GM21737 (cell line): Measurements from ENCODE around the gene KLHL36.
"Not testable (repeated sequence)": the region's sequence is repeated elsewhere in the genome, so short reads cannot be mapped to it uniquely, and the experiment has no call there.

Experiments
- ATAC-seq: cut with Tn5 transposase; IDR thresholded peaks from one replicate; pipeline ENCODE4 v1.9.1; 2021; ENCODE audit warnings: mild to moderate bottlenecking, moderate library complexity; ENCODE audit not compliant: unreplicated experiment

Gene KLHL36

DNA sequence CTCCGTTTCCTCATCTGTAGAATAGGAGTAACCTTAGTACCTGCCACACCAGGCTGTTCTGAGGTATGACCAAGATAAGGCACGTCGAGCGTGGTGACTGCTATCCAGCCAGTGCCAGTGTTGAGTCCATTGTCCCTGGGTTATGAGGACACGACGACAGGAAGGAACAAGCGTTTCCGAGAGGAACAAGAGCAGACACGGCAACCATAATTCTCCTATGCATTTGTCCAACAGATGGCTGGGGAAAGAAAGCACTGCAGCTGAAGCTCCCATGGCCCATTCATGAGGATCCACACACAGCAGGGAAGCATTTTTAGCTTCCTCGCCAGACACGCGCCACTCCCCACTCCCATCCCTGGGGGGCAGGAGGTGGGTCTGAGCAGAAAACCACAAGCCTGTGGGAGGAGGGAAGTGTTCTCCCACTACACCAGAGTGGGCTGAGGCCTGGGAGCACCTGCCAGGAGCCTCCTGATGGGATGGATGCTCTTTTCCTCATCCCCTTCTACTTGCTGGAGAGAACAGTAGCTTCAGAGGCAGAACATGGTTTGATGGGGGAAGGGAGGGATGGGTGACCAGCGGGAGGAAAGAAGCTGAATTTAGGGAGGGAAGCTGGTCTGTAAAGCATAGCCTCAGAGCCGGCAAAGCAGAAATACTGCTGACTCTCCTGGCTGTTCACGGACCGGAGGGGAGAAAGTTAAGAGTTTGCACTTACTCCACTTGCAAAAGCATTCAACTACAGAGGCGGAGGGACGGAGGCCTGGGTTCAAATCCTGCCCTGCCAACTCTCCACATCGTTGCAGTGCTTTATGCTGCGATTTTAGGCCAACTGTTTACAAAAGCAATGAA is 33.1 kb upstream of the KLHL36 start:
- no peak for ATAC-seq

DNA sequence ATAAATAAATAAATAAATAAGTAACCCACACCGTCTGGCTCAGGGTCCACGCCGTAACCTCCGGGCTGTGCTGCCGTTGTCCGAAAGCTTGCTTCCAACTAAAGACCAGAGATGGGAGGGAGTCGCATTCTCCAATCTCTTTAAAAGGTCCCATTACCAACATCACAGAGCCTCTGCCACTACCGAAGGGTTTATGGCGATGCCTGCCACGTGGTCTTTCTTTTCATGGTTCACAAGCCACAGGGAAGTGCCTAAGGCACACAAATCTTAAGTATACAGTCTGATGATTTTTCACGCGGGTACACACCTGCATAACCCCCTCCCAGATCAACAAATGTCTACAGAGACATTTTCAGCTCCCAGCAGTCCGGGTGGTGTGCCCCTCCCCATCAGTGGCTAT is 31.8 kb upstream of the KLHL36 start:
- ATAC-seq = no peak

DNA sequence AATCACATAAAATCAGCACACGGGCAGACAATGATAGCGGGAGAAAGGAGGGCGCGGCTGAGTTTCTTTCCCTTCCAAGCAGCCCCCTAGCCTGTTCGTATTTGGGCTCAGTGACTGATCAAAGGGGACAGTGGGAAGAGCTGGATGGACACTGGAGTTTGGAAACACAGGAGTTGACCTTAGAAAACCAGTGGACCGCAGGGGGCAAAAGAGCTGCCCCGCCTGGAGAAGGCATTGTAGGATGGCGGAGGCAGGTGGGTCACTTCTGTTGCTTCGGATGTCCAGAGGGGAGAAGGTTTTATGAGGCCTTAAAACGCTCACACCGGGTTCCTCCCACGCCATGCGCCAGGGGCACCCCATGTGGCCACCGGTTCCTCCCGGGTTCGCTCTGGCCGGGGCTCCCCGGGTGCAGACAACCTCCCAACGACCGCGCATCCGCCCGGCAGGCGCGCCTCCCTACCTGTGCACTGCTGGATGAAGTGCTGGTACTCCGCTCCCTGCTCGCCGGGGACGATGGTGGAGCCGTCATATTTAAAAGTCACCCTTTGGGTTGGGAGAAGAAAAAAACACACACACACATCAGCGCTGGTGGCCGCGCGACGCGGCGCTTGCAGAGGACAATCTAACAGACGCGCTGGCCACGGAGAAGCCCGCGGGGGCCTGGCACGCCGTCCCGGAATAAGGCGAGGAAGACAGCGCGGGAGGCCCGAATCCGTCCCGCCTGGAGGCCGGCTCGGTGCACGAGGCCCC is 31.1 kb upstream of the KLHL36 start:
- ATAC-seq = no peak

DNA sequence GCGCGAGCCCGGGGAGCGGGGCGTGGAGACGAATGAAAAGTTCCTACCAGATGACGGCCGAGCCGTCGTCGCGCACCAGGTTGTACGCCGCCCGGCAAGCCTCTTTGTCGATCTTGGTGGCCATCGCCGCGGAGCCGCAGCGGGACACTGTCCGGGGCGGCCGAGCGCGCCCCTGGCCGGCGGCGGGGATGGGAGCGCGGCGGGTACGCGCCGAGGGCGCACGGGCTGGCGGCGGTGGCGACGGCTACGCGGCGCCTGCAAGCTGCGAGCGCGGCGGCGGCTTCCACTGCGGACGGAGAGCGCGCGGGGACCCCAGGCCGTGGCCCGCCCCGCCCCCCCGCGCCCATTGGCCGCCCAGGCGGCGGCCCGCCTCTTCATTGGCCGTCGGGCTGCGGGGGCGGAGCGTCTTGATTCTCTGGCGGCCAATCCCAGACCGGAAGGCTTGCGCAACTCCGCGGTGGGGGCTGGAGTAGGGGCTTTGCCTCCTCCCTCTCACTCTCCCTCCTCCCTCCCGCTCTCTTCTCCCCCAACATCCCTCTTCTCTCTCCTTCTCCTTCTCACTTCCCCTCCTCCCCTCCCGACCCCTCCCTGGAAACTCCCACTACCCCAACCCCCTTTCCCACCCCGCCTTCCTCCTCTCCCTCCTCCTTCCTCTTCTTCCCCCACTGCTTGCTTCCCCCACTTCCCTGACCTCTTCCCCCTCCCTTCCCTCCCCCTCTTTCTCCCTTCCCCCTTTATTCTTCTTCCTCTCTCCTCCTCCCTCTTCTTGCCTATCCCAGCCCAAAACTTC is 30.3 kb upstream of the KLHL36 start, which contains the start of gene COTL1:
COTL1 (minus strand) TSS at position 288 of the 790 bp plus-strand sequence; CDS start at position 124, 164 bp downstream.
- ATAC-seq = peak; percentile 79

DNA sequence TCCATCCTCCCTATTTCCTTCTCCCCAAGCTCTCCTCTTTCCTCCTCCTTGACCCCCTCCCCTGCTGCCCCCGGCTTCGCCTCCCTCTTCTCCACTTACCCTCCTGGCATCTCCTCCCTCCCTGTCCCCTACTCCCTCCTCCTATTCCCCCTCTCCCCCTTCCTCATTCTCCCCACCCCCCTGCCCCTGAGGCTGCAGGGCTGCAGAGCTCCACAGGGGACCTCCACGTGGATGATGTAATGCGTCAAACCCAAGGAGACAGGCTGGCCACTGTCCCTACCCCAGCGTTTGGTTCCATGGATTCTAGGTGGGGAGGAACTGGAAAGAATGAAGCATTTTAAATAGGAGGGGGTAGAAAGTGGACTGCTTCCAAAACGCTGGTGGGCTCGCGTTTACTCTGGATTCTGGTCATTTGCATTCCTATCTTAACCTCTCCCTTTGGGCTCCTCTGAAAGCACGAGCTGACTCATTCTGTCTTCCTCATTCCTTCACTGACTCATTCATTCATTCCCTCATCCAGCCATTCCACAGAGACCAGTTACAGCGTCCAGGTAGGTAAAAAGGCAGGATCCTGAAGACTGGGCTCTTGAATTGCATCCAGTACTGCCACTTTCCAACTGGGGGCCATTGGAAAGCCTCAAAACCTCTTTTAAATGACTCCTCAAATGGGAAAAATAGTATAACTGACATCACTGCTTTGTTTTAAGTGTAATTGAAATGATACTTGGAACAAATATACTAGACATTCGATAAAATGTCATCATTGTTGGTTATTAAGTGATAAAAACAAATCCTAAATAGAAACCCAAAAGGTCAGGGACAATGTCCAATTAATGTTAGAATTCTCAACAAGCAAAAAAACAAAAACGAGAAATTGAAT is 29.5 kb upstream of the KLHL36 start:
- ATAC-seq = no peak

DNA sequence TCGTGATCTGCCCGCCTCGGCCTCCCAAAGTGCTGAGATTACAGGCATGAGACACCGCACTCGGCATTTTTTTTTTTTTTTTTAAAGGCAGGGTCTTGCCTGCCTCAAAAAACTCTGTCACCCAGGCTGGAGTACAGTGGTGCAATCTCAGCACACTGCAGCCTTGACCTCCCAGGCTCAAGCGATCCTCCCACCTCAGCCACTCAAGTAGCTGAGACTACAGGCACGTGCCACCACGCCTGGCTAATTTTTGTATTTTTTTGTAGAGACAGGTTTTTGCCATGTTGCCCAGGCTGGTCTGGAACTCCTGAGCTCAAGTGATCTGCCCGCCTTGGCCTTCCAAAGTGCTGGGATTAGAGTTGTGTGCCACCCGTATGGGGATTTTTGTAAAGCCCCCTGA is 27.4 kb upstream of the KLHL36 start:
- ATAC-seq = not testable (repeated sequence)

DNA sequence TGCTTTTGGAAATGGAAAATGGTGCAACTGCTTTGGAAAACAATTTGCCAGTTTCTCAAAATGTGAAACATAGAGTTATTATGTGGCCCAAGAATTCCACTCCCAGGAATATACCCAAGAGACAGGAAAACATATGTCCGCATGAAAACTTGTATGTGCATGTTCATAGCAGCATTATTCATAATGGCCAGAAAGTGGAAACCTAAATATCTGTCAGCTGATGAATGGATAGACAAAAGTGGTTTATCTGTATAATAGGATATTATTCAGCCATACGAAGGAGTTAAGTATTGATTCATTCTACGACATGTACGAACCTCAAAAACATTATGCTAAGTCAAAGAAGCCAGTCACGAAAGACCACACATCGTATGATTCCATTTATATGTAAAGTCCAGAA is 22.8 kb upstream of the KLHL36 start:
- no peak for ATAC-seq

DNA sequence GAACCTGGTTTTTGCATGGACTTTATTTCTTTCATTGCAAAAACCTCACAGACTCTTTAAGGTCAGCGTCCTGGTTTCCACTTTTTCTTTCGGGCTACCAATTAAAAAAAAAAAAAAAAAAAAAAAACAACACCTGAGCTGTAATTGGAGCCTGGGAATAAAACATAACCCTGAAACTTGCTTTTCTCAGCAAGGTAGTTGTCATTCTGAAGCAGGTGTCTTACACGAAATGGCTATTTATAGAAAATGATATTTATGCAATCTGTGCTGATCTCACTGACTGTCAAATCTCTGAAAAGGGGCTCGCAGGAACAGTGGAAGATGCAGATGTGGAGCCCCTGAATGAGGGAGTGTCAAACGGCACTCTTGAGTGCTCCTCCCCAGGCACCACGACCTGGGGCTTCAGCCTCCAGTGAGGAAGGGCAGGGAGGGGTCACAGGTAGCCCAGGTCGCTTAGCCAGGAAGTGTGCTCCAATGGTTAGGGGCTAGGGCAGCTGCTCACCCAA is 20.0 kb upstream of the KLHL36 start:
- ATAC-seq = no peak

DNA sequence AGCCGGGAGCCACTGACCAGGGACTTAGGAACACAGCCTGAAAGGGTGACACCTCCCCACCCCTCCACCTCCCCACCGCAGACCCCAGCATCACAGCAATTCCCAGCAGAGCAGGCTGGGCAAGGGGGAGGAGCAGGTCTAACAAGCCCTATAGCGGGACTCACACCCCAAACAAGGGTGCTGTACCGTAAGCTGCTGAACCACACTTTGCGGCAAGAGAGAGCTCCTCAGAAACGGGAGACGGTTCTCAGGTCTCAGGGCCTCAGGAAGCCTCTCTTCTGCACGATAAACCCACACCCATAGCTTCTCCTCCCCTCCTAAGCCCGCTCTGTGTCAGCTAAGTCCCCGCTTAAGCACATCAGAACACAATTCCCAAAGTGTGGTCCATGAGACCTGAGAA is 18.7 kb upstream of the KLHL36 start:
- ATAC-seq = no peak

DNA sequence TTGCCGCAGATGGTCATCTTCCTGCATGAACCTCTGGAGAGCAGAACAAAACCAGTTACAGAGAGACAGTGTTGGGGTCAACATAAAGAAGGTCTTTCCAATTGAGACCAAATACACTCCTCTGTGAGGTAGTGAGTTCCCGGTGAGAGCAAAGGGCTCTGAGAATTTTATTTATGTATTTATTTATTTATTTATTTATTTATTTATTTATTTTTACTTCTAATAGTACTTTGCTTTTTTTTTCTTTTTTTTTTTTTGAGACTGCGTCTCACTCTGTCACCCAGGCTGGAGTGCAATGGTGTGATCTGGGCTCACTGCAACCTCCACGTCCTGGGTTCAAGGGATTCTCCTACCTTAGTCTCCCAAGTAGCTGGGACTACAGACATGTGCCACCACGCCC is 18.3 kb upstream of the KLHL36 start:
- no peak for ATAC-seq

DNA sequence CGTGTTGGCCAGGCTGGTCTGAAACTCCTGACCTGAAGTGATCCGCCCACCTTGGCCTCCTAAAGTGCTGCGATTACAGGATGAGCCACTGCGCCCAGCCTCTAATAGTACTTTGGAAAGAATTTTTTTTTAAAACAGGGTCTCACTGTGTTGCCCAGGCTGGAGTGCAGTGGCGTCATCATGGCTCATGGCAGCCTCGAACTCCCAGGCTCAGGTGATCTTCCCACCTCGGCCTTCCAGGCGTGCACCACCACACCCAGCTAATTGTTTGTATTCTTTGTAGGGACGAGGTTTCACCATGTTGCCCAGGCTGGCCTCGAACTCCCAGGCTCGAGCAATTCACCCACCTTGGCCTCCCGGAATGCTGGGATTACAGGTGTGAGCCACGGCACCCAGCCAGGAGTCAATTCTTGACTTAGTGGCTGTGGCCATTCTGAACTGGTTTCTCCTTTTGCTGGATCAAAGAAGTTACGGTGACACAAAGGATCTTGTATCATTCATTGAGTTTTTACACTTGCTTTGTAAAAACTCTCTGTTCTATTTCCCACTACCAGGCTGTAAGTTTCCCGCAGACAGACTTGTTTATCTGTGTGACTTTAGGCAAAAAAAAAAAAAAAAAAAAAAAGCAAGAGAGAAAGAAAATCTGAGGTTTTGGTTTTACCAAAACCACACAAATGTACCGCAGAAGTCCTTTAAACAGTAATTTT is 17.7 kb upstream of the KLHL36 start:
- no peak for ATAC-seq

DNA sequence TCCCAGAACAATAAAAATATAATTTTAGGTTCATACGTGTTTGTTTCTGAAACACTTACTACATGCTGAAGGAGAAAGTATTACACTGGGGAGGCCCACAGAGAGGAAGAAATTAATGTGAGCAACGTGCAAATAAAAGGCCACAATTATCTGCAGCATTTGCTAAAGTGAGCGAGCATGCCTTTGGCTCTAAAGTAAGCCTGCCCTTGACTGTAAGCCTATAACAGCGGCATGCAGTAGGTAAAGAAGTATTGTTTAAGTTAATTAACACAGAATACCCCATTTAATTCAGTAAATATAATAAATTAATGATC is 17.2 kb upstream of the KLHL36 start:
- ATAC-seq = no peak

DNA sequence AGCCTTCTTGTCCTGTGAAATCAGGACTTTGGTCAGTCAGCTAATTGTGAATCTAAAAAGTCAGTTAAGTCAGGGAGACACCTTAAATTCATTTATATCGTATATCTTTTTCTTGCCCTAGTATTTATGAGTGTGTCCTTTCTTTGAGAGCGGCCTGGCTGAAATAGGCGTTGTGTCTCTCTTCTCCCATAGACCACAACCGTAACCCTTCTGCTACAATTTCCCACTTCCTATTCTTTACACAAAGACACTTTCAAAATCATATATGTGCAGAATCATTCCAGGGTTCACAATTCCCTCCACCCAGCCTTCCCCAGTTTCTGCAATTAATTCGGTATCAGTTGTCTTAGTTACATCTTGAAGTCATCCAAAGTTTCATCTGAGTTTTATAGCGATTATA is 16.4 kb upstream of the KLHL36 start:
- no peak for ATAC-seq

DNA sequence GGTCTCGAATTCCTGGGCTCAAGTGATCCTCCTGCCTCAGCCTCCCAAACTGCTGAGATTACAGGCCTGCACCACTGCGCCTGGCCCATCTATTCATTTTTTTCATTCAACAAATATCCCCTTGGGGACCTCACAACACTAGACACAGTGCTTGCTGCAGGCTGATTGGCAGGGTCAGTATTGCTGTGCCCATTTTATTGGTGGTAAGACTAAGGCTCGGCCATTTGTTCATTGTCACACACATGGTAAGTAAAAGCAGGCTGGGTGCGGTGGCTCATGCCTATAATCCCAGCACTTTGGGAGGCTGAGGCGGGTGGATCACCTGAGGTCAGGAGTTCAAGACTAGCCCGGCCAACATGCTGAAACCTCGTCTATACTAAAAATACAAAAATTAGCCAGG is 15.4 kb upstream of the KLHL36 start:
- not testable (repeated sequence) for ATAC-seq

DNA sequence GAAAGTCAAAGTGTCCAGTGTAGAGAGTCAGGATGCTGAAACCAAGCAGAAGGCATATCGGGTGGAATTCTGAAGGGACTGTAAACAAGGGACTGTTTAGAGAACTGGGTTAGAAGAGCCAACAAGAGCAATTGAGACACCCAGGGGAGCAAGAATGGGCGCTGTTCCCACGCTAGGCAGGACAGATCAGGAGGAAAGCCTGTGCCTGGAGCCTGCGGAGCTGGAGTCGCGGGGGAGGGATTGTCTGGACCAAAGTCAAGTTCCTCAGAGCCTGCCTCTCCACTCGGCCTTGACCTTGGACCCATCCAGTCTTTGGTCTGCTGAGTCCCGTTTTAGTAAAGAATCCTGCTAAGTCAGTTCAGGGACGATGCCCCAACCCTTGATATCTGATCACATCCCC is 14.7 kb upstream of the KLHL36 start:
- ATAC-seq = no peak

DNA sequence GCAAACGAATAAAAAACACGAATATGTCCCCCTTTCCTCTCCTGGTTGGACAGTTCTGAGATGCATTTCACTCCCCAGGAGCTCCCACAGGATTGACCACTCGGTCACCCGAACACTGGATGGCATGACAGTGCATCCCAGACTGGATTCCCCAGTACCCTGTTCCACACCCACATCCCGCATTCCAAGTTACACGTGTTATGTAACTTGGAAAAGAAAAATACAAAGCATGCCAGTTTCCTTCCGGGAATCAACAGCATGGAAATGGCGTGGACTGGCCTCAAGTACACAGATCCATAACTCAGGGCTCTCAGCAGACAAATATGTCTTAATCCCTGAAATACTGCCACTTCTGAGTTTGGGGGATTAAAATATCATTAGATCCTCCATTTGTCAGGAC is 12.6 kb upstream of the KLHL36 start:
- no peak for ATAC-seq

DNA sequence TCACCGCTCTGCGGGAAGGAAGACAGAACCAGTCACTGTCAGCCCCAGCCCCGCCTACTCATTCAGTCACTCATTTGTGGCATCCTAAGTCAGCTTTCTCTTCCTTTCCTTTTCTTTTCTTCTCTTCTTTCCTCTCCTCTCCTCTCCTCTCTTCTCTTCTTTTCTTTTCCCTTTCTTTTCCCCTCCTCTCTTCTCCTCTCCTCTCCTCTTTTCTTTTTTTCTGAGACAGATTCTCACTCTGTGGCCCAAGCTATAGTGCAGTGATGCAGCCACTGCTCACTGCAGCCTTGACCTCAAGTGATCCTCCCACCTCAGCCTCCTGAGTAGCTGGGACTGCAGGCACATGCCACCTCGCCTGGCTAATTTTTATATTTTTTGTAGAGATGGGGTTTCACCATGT is 10.6 kb upstream of the KLHL36 start:
- ATAC-seq = no peak

DNA sequence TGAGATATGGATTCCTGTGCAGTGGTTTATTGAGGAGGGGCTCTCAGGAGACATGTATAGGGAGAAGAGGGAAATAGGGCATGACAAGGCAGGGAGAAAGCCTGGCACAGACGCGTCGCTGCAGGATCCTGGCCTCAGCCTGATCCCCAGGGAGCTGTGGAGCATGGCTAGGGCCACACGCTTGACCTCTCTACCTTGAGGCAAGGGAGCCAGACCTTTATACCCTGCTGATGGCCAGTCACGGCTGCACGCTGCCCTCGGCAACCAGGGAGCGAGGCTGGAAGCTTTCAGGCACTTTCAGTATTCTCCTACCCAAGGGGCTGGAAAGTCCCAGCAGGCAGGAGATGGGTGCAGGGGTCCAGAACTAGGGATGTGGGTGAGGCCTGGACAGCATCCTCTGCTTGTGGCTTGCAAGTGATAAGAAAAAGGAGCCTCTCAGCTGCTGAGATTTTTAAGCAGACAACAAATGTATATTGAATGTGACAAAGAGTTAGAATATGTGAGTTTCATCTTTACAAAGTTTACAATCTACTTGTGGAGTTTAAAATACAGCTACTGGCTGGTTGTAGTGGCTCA is 10.0 kb upstream of the KLHL36 start:
- ATAC-seq = no peak

DNA sequence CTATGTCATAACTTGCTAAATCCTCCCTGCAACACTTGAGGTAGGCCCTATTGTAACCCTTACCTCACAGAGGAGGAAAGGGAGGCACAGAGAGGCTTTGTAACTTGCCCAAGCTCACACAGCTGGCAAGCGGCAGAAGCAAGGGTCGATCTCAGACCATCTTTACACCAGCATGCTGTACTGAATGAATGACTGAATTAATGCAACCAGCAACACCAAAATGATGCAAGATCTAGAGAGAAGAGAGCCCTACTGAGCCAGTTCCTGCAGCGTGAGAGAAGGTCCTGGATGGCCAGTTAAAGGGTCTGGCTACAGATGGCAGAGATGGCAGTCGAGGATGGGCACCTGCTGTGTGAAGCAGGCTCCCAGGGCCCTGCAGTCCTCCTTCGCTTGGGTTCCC is 8.2 kb upstream of the KLHL36 start:
- no peak for ATAC-seq
